ENCODE measurements around the gene SURF1.
"Not testable (repeated sequence)": the region's sequence is repeated elsewhere in the genome, so short reads cannot be mapped to it uniquely, and the experiment has no call there.

The SURF1 gene

DNA sequence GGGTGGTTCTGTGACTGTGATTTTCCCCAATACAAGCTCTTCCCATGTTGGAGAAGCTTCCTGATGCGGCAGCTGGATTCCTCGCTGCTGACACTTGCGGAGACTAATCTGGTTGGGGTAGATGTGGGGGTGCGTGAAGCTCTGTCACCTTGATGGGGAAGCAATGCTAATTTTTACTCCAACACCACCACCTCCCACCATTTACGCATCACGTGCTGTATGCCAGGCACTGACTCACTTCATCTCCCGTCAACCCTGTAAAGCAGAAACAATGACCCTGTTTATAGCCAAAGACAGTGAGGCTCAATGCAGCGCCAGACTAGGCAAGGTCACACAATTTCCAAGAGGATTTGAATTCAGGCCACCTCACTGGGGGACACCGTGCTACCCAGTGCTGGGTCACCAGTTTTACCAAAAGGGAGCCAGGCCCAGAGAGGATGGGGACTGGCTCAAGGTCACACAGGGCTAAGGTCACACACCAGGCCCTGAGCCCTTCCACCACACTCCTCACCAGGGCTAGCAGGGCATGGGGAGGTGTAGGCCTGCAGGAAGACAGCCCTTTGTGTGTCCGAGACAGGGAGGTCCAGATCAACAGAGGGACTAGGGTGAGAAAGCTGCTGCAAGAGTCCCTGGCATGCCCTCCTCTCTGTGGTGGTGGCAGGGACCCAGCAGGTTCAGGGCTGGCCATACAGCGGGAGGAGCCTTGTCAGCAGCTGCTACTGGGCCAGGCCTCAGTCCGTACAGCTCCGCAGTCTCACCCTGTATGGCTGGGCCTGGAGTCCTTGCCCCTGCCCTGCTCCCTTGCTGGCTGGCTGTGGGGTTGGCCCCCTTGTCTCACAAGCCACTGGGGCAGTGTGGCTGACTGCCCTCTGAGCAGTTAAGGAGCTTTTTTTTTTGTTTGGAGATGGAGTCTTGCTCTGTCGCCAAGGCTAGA is 23.1 kb upstream of the SURF1 start:
- Histone ChIP-seq H4K20me1 (ENCODE audit: insufficient read depth, low read length) (peaks cover 7% of the 10 kb centered on the region; the same call in 1 of the 2 replicates), H3K27ac (ENCODE audit: low read length) (no peak overlapping the region), H3K36me3 (replicated peaks; ENCODE audit: low read depth, low read length) (no peaks in the 10 kb centered on the region), H3K9me3 (ENCODE audit: insufficient read depth, low read length) (no peaks in the 10 kb centered on the region; the same call in 1 of the 2 replicates), H3K79me2 (ENCODE audit: low read length) (peaks cover 14% of the 10 kb centered on the region), H3K4me3 (ENCODE audit: low read length) (no peak overlapping the region), H3K9ac (ENCODE audit: low read length) (no peak overlapping the region), H3K4me1 (ENCODE audit: low read length) (peaks cover 6% of the 10 kb centered on the region; the same call in 1 of the 2 replicates), H2AFZ (ENCODE audit: low read depth, low read length) (no peak overlapping the region), H3K4me2 (ENCODE audit: low read length) (no peak overlapping the region), H3K27me3 (ENCODE audit: low read depth, low read length) (no peaks in the 10 kb centered on the region)
- TF ChIP-seq, protein P1, sequence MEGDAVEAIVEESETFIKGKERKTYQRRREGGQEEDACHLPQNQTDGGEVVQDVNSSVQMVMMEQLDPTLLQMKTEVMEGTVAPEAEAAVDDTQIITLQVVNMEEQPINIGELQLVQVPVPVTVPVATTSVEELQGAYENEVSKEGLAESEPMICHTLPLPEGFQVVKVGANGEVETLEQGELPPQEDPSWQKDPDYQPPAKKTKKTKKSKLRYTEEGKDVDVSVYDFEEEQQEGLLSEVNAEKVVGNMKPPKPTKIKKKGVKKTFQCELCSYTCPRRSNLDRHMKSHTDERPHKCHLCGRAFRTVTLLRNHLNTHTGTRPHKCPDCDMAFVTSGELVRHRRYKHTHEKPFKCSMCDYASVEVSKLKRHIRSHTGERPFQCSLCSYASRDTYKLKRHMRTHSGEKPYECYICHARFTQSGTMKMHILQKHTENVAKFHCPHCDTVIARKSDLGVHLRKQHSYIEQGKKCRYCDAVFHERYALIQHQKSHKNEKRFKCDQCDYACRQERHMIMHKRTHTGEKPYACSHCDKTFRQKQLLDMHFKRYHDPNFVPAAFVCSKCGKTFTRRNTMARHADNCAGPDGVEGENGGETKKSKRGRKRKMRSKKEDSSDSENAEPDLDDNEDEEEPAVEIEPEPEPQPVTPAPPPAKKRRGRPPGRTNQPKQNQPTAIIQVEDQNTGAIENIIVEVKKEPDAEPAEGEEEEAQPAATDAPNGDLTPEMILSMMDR (IDR thresholded peaks at IDR 0.05; ENCODE audit: low read depth, low read length): no peak
- TF ChIP-seq EZH2phosphoT487 (IDR thresholded peaks at IDR 0.05; ENCODE audit: low read depth): no peak

DNA sequence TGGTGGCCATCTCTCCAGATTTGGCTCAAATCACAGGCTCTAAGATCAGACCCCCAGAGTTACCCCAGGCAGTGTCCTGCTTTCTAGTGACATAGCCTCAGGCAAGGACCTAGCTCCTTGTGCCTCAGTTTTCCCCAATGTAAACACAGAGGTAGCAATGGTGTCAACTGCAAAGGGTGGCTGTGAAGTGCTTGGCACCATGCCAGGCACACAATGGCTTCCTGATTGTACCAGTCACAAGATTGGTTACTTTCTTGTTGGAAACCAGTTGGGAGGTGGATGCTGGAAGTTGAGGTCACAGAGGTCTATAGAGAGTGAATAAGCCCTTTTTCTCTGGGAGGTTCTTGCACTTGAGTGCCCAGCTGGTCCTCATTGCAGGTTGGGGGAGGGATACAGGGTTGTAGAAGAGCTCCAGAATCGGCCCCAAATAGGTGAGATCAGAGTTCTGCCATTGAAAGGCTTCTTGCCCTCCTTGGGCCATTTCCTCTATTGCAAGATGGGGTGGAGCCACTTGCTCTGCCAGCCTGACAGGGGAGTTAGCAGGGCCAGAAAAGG is 22.2 kb upstream of the SURF1 start:
- no peak overlapping the region for H3K4me3 ChIP-seq (ENCODE audit: low read length)
- no peaks in the 10 kb centered on the region; the same call in 1 of the 2 replicates for H3K9me3 ChIP-seq (ENCODE audit: insufficient read depth, low read length)
- H3K27me3 ChIP-seq (ENCODE audit: low read depth, low read length): no peaks in the 10 kb centered on the region
- H2AFZ ChIP-seq (ENCODE audit: low read depth, low read length): no peak overlapping the region
- no peak overlapping the region for H3K9ac ChIP-seq (ENCODE audit: low read length)
- H3K27ac ChIP-seq (ENCODE audit: low read length): no peak overlapping the region
- H3K4me1 ChIP-seq (ENCODE audit: low read length): peaks cover 11% of the 10 kb centered on the region; the same call in 1 of the 2 replicates
- no peaks in the 10 kb centered on the region for H3K36me3 ChIP-seq (replicated peaks; ENCODE audit: low read depth, low read length)
- no peak for TF ChIP-seq EZH2phosphoT487 (IDR thresholded peaks at IDR 0.05; ENCODE audit: low read depth)
- TF ChIP-seq, protein P1 (IDR thresholded peaks at IDR 0.05; ENCODE audit: low read depth, low read length): no peak
- no peak overlapping the region; the same call in 1 of the 2 replicates for H3K4me2 ChIP-seq (ENCODE audit: low read length)
- peaks cover 12% of the 10 kb centered on the region for H4K20me1 ChIP-seq (ENCODE audit: insufficient read depth, low read length)
- peaks cover 24% of the 10 kb centered on the region for H3K79me2 ChIP-seq (ENCODE audit: low read length)

DNA sequence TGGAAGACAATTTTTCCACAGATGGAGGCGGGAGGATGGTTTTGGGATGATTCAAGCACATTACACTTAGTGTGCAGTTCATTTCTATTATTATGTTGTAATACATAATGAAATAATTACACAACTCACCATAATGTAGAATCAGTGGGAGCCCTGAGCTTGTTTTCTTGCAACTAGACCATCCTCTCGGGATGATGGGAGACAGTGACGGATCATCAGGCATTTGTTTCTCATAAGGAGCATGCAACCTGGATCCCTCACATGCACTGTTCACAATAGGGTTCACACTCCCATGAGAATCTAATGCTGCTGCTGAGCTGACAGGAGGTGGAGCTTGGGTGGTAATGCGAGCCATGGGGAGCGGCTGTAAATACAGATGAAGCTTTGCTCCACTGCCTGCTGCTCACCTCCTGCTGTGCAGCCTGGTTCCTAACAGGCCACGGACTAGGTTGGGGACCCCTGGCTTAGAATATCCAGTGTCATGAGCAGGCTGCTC is 21.5 kb upstream of the SURF1 start:
- Histone ChIP-seq H4K20me1 (ENCODE audit: insufficient read depth, low read length) (peaks cover 18% of the 10 kb centered on the region), H3K4me1 (ENCODE audit: low read length) (peaks cover 11% of the 10 kb centered on the region; the same call in 1 of the 2 replicates), H3K36me3 (replicated peaks; ENCODE audit: low read depth, low read length) (peaks cover 5% of the 10 kb centered on the region), H3K9me3 (ENCODE audit: insufficient read depth, low read length) (no peaks in the 10 kb centered on the region; the same call in 1 of the 2 replicates), H3K9ac (ENCODE audit: low read length) (no peak overlapping the region), H3K79me2 (ENCODE audit: low read length) (peaks cover 31% of the 10 kb centered on the region), H3K27me3 (ENCODE audit: low read depth, low read length) (no peaks in the 10 kb centered on the region), H3K4me3 (ENCODE audit: low read length) (no peak overlapping the region), H3K4me2 (ENCODE audit: low read length) (no peak overlapping the region; the same call in 1 of the 2 replicates), H2AFZ (ENCODE audit: low read depth, low read length) (no peak overlapping the region), H3K27ac (ENCODE audit: low read length) (no peak overlapping the region)
- TF ChIP-seq EZH2phosphoT487 (IDR thresholded peaks at IDR 0.05; ENCODE audit: low read depth): no peak
- TF ChIP-seq, protein P1 (IDR thresholded peaks at IDR 0.05; ENCODE audit: low read depth, low read length): no peak

DNA sequence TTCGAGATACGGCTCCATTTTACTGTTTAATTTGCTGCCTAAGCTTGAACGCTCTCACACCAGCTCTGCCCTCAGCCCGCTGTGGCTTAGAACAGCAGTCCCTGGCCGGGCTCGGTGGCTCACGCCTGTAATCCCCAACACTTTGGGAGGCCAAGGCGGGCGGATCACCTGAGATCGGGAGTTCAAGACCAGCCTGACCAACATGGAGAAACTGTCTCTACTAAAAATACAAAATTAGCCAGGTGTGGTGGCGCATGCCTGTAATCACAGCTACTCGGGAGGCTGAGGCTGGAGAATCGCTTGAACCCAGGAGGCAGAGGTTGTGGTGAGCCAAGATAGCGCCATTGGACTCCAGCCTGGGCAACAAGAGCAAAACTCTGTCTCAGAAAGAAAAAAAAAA is 21.0 kb upstream of the SURF1 start:
- H3K9ac ChIP-seq (ENCODE audit: low read length); H3K4me2 ChIP-seq (ENCODE audit: low read length): not testable (repeated sequence)

More for the DNA sequence above, 21.0 kb upstream of the SURF1 start:
- Histone ChIP-seq H4K20me1 (ENCODE audit: insufficient read depth, low read length) (peaks cover 22% of the 10 kb centered on the region), H3K79me2 (ENCODE audit: low read length) (peaks cover 36% of the 10 kb centered on the region), H3K4me1 (ENCODE audit: low read length) (peaks cover 11% of the 10 kb centered on the region; the same call in 1 of the 2 replicates)
- H2AFZ ChIP-seq (ENCODE audit: low read depth, low read length); H3K4me3 ChIP-seq (ENCODE audit: low read length); H3K27me3 ChIP-seq (ENCODE audit: low read depth, low read length); H3K36me3 ChIP-seq (replicated peaks; ENCODE audit: low read depth, low read length); H3K9me3 ChIP-seq (ENCODE audit: insufficient read depth, low read length); H3K27ac ChIP-seq (ENCODE audit: low read length): not testable (repeated sequence)

All from OCI-LY3 (cell line).